ENCODE measurements around the gene SETD7.
"Not testable (repeated sequence)": the region's sequence is repeated elsewhere in the genome, so short reads cannot be mapped to it uniquely, and the experiment has no call there.

GRCh38 chr4:139468756-139469155, 87.3 kb downstream of the SETD7 start:
- not testable (repeated sequence) for TF ChIP-seq CTCF, POLR2A (IDR thresholded peaks at IDR 0.05)

Data from stomach (tissue), 4 donors.